Kidney (tissue), 14 donors: ENCODE measurements around the gene N4BP2L2. TPM values are rescaled to one million over a fixed set of nuclear protein-coding genes. Genes with fewer than 3 reads are reported as not detected.
A peak's percentile ranks its signal among the peaks of the same experiment; 100 is the strongest.

Experiments used
- DNase-seq, 5 donors: peaks; one replicate each; pipeline ENCODE4 v3.0.0-alpha.2; 2013 to 2020
- FAIRE-seq: peaks from 2 replicates; lab custom pipeline; 2012; peaks lifted over from hg19 to GRCh38; lab: Jason Lieb, UNC
- H3K27ac ChIP-seq, 2 donors: one replicate each; pipeline ENCODE4 v1.7.0; 2013; ENCODE audit warnings: low read depth in 2 of 2, low read length in 2 of 2, inconsistent platforms in 1 of 2
- H3K27me3 ChIP-seq: one replicate; pipeline ENCODE4 v1.7.1; 2013; ENCODE audit warnings: low read length, inconsistent platforms; ENCODE audit not compliant: control insufficient read depth, insufficient read depth
- H3K36me3 ChIP-seq, 3 donors: one replicate each; pipeline versions ENCODE4 v1.7.0 to v1.7.1; 2013; ENCODE audit warnings: low read length in 3 of 3, control low read depth in 1 of 3, inconsistent platforms in 1 of 3; ENCODE audit not compliant: insufficient read depth in 3 of 3, control insufficient read depth in 2 of 3
- H3K4me1 ChIP-seq, 3 donors: one replicate each; pipeline versions ENCODE4 v1.7.0 to v1.7.1; 2013; ENCODE audit warnings: low read length in 3 of 3, inconsistent platforms in 1 of 3, low read depth in 1 of 3; ENCODE audit not compliant: control insufficient read depth in 2 of 3, insufficient read depth in 2 of 3
- H3K4me3 ChIP-seq, 3 donors: one replicate each; pipeline versions ENCODE4 v1.7.0 to v1.8.1; 2013; ENCODE audit warnings: low read length in 3 of 3, control low read depth in 1 of 3, inconsistent platforms in 1 of 3
- H3K9ac ChIP-seq, 3 donors: one replicate each; pipeline versions ENCODE4 v1.7.0 to v1.7.1; 2013; ENCODE audit warnings: low read length in 3 of 3, control low read depth in 1 of 3, inconsistent platforms in 1 of 3
- H3K9me3 ChIP-seq, 3 donors: one replicate each; pipeline versions ENCODE4 v1.7.0 to v1.7.1; 2013; ENCODE audit warnings: low read length in 3 of 3, control low read depth in 1 of 3, inconsistent platforms in 1 of 3; ENCODE audit not compliant: control insufficient read depth in 2 of 3, insufficient read depth in 1 of 3
- intact Hi-C: fragments of 100-400 bp; cut with DNase I; formaldehyde crosslinking; loops from one replicate; pipeline ENCODE4 v1.11.1; 2022
- polyA plus RNA-seq: library from polyadenylated mRNA; stranded (reverse); fragments of 350-450 nt; fragmentation: Illumina TruSeq; extraction: RNeasy Lipid Tissue Mini Kit (QIAGEN cat#74804); gene quantifications from one replicate; pipeline ENCODE4 v1.2.3, GENCODE V29; 2014; ENCODE audit warnings: low read depth, low replicate concordance; ENCODE audit not compliant: insufficient read depth
- total RNA-seq: library from RNA; stranded (reverse); fragmentation: NEBNext Ultra II Directional; extraction: Animal tissue kit (Norgen Biotek cat#: 25700); gene quantifications from one replicate; pipeline ENCODE4 v1.2.1, GENCODE V29; 2021
- TF ChIP-seq, protein P1 (sequence below): IDR thresholded peaks from 3 replicates; pipeline ENCODE4 v1.5.1; 2012; ENCODE audit warnings: mild to moderate bottlenecking, moderate library complexity, borderline replicate concordance; ENCODE audit not compliant: insufficient read depth; ENCODE audit errors: extremely low read depth
- donor health status: control.
- donor health status: control.
- donor health status: control.
- donor health status: control.
- donor health status: control.
- donor health status: DM: yes; HTN: yes; CAD: no.
- donor health status: Normal renal cell carcinoma (clear cell type).

Gene N4BP2L2
- total and polyA plus RNA-seq, 2 donors from 2014 or later: 71.3 to 165 TPM

DNA sequence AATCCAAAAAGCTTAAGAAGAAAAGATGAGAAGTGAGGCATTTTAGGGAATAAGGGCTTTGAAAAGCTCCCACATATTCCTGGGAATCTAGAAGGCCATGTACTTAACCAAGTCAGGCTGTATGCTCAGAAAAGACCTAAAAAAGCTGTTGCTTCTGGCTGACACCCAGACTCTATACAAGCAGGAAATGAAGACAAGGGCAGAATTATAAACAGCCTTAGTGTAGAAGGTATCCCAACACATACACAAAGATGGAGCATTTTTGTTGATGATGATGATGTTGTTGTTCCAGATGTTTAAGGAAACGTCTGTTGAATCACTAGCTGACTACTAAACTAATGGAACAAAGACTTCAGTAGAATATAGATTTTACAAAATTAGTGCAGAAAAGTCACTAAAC is 84.6 kb downstream of the N4BP2L2 start:
- Histone ChIP-seq H3K27ac (no peak overlapping the region), H3K36me3 (peaks cover 0 to 4% (median 0%) of the 10 kb centered on the region in 3 donors), H3K27me3 (no peaks in the 10 kb centered on the region), H3K4me3 (no peak overlapping the region), H3K9ac (no peak overlapping the region), H3K4me1 (no peaks in the 10 kb centered on the region), H3K9me3 (peaks cover 0 to 9% (median 8%) of the 10 kb centered on the region in 3 donors)
- intact Hi-C loops: no loop called here
- FAIRE-seq (no peak), DNase-seq (peak in 1 of 5 donors; percentile 54)
- TF ChIP-seq, protein P1, sequence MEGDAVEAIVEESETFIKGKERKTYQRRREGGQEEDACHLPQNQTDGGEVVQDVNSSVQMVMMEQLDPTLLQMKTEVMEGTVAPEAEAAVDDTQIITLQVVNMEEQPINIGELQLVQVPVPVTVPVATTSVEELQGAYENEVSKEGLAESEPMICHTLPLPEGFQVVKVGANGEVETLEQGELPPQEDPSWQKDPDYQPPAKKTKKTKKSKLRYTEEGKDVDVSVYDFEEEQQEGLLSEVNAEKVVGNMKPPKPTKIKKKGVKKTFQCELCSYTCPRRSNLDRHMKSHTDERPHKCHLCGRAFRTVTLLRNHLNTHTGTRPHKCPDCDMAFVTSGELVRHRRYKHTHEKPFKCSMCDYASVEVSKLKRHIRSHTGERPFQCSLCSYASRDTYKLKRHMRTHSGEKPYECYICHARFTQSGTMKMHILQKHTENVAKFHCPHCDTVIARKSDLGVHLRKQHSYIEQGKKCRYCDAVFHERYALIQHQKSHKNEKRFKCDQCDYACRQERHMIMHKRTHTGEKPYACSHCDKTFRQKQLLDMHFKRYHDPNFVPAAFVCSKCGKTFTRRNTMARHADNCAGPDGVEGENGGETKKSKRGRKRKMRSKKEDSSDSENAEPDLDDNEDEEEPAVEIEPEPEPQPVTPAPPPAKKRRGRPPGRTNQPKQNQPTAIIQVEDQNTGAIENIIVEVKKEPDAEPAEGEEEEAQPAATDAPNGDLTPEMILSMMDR: no peak

DNA sequence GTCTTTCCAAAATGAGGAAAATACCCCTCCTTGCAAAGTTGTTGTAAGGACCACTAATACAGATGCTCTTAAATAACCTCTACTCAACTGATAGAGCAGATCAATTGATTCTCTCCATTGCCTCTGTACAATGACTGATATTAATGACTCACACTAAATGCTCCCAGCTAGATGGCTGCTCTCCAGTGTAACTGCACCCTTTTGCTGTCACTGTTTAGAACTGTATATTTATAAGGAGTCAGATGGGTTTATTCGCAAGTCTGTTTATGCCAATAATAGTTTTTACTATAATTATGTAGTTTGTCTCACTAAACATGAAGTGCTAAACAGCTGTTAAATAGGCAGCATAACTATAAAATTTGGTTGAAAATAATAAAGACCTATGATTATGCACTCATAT is 89.6 kb downstream of the N4BP2L2 start:
- Histone ChIP-seq H3K27ac (no peak overlapping the region), H3K9me3 (no peaks in the 10 kb centered on the region), H3K9ac (no peak overlapping the region), H3K4me1 (no peaks in the 10 kb centered on the region), H3K36me3 (no peaks in the 10 kb centered on the region), H3K4me3 (no peak overlapping the region), H3K27me3 (no peaks in the 10 kb centered on the region)
- FAIRE-seq (no peak), DNase-seq (no peak)
- TF ChIP-seq, protein P1: no peak
- intact Hi-C loops: no loop called here

DNA sequence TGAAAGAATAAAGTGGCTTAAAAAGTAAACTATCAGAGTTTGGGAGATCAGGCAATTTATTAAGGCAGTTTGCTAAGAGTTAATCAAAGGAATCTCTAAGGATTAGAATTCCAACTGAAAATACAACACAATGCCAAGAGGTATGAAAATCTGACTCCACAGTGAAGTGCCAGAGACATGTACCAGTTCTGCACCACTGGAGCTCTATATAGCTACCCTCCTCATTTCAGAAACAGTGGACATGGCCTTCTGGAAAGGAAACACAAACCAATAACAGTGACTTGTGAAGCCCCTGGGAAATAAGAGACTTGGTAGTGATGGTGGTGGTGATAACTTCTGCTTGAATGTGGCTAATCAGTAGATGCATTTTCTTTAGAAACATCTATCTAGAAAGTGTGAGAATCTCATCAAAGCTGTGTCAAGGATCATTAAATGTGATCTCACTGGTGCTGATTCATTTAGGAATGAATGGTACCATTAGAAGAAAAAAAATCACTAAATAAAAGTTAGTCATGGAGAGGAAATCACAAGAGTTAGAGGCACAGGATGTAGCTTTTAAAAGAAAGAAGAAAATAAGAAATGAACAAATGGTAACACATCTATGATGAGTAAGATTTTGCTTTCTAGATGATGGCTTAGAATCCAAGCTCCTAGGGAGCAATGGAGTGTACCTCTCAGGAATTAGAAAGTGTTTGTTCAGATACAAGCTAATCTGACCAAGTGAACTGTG is 90.5 kb downstream of the N4BP2L2 start:
- intact Hi-C loops: no loop called here
- TF ChIP-seq, protein P1: no peak
- H3K27ac ChIP-seq: no peak overlapping the region
- no peak overlapping the region for H3K9ac ChIP-seq
- H3K4me1 ChIP-seq: no peaks in the 10 kb centered on the region
- no peaks in the 10 kb centered on the region for H3K9me3 ChIP-seq
- H3K36me3 ChIP-seq: peaks cover 0 to 2% (median 0%) of the 10 kb centered on the region in 3 donors
- H3K4me3 ChIP-seq: no peak overlapping the region
- H3K27me3 ChIP-seq: no peaks in the 10 kb centered on the region
- DNase-seq (peak in 1 of 5 donors; percentile 24), FAIRE-seq (no peak)
